ENCODE results near the gene VMAC.

Gene VMAC

GRCh38 chr19:5935473-5936291, 31.0 kb downstream of the VMAC start:
- no peaks in the 10 kb centered on the region for H4K20me1 ChIP-seq (ENCODE audit: low read depth, low read length)

GRCh38 chr19:5936292-5936592, 31.6 kb downstream of the VMAC start:
- Histone ChIP-seq H3K9me2 (replicated peaks; ENCODE audit: insufficient read depth, low read length) (no peaks in the 10 kb centered on the region), H3K36me3 (ENCODE audit: low read length) (no peaks in the 10 kb centered on the region), H3K9ac (ENCODE audit: low read length) (no peak overlapping the region), H2AFZ (ENCODE audit: low read depth, low read length, severe bottlenecking) (no peak overlapping the region), H4K20me1 (ENCODE audit: low read depth, low read length) (no peaks in the 10 kb centered on the region; the same call in 1 of the 2 replicates), H3K4me2 (ENCODE audit: low read depth, low read length, poor library complexity, severe bottlenecking) (no peak overlapping the region), H3K27me3 (ENCODE audit: low read length) (no peaks in the 10 kb centered on the region), H3K9me3 (ENCODE audit: insufficient read depth, low read length) (no peaks in the 10 kb centered on the region), H3K27ac (ENCODE audit: low read depth, low read length) (no peak overlapping the region), H3K79me2 (ENCODE audit: insufficient read depth, low read length) (peaks cover 3% of the 10 kb centered on the region), H3F3A (ENCODE audit: insufficient read depth) (no peaks in the 10 kb centered on the region), H3K4me3 (ENCODE audit: insufficient read depth, low read length, poor library complexity, severe bottlenecking) (no peak overlapping the region)
- TF ChIP-seq CTCF (IDR thresholded peaks at IDR 0.05; ENCODE audit: insufficient read depth, low read length, poor library complexity, severe bottlenecking) (no peak), EZH2phosphoT487 (conservative IDR thresholded peaks at IDR 0.05; ENCODE audit: low read length) (no peak)

More at GRCh38 chr19:5935473-5936291, 31.0 kb downstream of the VMAC start:
- Histone ChIP-seq H3K36me3 (ENCODE audit: low read length) (no peaks in the 10 kb centered on the region), H3K4me3 (ENCODE audit: insufficient read depth, low read length, poor library complexity, severe bottlenecking) (no peak overlapping the region), H3K79me2 (ENCODE audit: insufficient read depth, low read length) (peaks cover 3% of the 10 kb centered on the region), H3K9me3 (ENCODE audit: insufficient read depth, low read length) (no peaks in the 10 kb centered on the region), H3K9me2 (replicated peaks; ENCODE audit: insufficient read depth, low read length) (no peaks in the 10 kb centered on the region), H3K4me2 (ENCODE audit: low read depth, low read length, poor library complexity, severe bottlenecking) (no peak overlapping the region), H3K9ac (ENCODE audit: low read length) (no peak overlapping the region), H3F3A (ENCODE audit: insufficient read depth) (no peaks in the 10 kb centered on the region), H2AFZ (ENCODE audit: low read depth, low read length, severe bottlenecking) (no peak overlapping the region), H3K27ac (ENCODE audit: low read depth, low read length) (no peak overlapping the region), H3K27me3 (ENCODE audit: low read length) (no peaks in the 10 kb centered on the region)
- TF ChIP-seq CTCF (IDR thresholded peaks at IDR 0.05; ENCODE audit: insufficient read depth, low read length, poor library complexity, severe bottlenecking), result no peak
- no peak for TF ChIP-seq EZH2phosphoT487 (conservative IDR thresholded peaks at IDR 0.05; ENCODE audit: low read length)

GRCh38 chr19:5937550-5937949, 32.9 kb downstream of the VMAC start:
- no peak overlapping the region for H3K27ac ChIP-seq (ENCODE audit: low read depth, low read length)
- no peaks in the 10 kb centered on the region for H3K27me3 ChIP-seq (ENCODE audit: low read length)
- no peaks in the 10 kb centered on the region for H3K9me3 ChIP-seq (ENCODE audit: insufficient read depth, low read length)
- no peaks in the 10 kb centered on the region for H3K9me2 ChIP-seq (replicated peaks; ENCODE audit: insufficient read depth, low read length)
- no peaks in the 10 kb centered on the region for H3F3A ChIP-seq (ENCODE audit: insufficient read depth)
- no peak overlapping the region for H3K4me2 ChIP-seq (ENCODE audit: low read depth, low read length, poor library complexity, severe bottlenecking)
- H3K36me3 ChIP-seq (ENCODE audit: low read length), result no peaks in the 10 kb centered on the region
- H4K20me1 ChIP-seq (ENCODE audit: low read depth, low read length), result no peaks in the 10 kb centered on the region; the same call in 1 of the 2 replicates
- no peak overlapping the region for H2AFZ ChIP-seq (ENCODE audit: low read depth, low read length, severe bottlenecking)
- no peak for TF ChIP-seq CTCF (IDR thresholded peaks at IDR 0.05; ENCODE audit: insufficient read depth, low read length, poor library complexity, severe bottlenecking)
- no peak for TF ChIP-seq EZH2phosphoT487 (conservative IDR thresholded peaks at IDR 0.05; ENCODE audit: low read length)
- H3K79me2 ChIP-seq (ENCODE audit: insufficient read depth, low read length), result peaks cover 3% of the 10 kb centered on the region
- H3K9ac ChIP-seq (ENCODE audit: low read length), result no peak overlapping the region
- no peak overlapping the region for H3K4me3 ChIP-seq (ENCODE audit: insufficient read depth, low read length, poor library complexity, severe bottlenecking)
